Sigmoid colon (tissue), 7 donors: ENCODE results near the gene IFT172. TPM values are rescaled to one million over a fixed set of nuclear protein-coding genes. Genes with fewer than 3 reads are reported as not detected.

Experiments
- DNase-seq: peaks from one replicate; pipeline ENCODE4 v3.0.0-alpha.2; 2019
- H3K27ac ChIP-seq, 4 donors: fragments of 200-600 bp; sonication (generic); one replicate each; pipeline ENCODE4 v1.5.1; 2016 to 2019; ENCODE audit warnings: mild to moderate bottlenecking in 1 of 4
- H3K27me3 ChIP-seq, 3 donors: fragments of 200-600 bp; sonication (generic); one replicate each; pipeline ENCODE4 v1.5.1; 2019; ENCODE audit warnings: mild to moderate bottlenecking in 1 of 3
- H3K36me3 ChIP-seq, 4 donors: fragments of 200-600 bp; sonication (generic); one replicate each; pipeline ENCODE4 v1.5.1; 2016 to 2019
- H3K4me1 ChIP-seq, 4 donors: fragments of 200-600 bp; sonication (generic); one replicate each; pipeline ENCODE4 v1.5.1; 2017 to 2019
- H3K4me3 ChIP-seq, 4 donors: fragments of 200-600 bp; sonication (generic); one replicate each; pipeline ENCODE4 v1.5.1; 2017 to 2019; ENCODE audit warnings: mild to moderate bottlenecking in 2 of 4, moderate library complexity in 1 of 4
- H3K9me3 ChIP-seq, 4 donors: fragments of 200-600 bp in 3 of 4; sonication (generic) in 3 of 4; one replicate each; pipeline versions ENCODE4 v1.5.1 to v1.6.1; 2013 to 2019
- EP300 ChIP-seq, 4 donors: sonication (generic); formaldehyde crosslinking; IDR thresholded peaks; one replicate each; pipeline ENCODE4 v1.6.1; 2017; ENCODE audit warnings: antibody characterized with exemption in 4 of 4
- POLR2A ChIP-seq, 2 donors: fragments of 450-650 bp; IDR thresholded peaks; one replicate each; pipeline ENCODE4 v1.6.1; 2016; ENCODE audit warnings: antibody characterized with exemption in 2 of 2, mild to moderate bottlenecking in 2 of 2, moderate library complexity in 2 of 2
- POLR2AphosphoS5 ChIP-seq, 4 donors: sonication (generic); formaldehyde crosslinking; IDR thresholded peaks; one replicate each; pipeline ENCODE4 v1.6.1; 2017; ENCODE audit warnings: antibody characterized with exemption in 4 of 4
- WGBS, 2 donors: extraction: QIAGEN DNeasy Blood & Tissue Kit; methylation state at CpG; one replicate each; pipeline ENCODE4 v1.1.7; 2013; 5-methylcytosine and 5-hydroxymethylcytosine counted together
- intact Hi-C: fragments of 100-400 bp; cut with DNase I; formaldehyde crosslinking; loops from one replicate; pipeline ENCODE4 v1.15.1; 2023
- polyA plus RNA-seq, 3 donors: library from polyadenylated mRNA; stranded (reverse); fragments of 200-250 nt; gene quantifications; one replicate each; pipeline ENCODE4 v1.2.3, GENCODE V29; 2013
- small RNA-seq, 3 donors: library from RNA; depleted of rRNA; stranded (forward); fragments of <200 nt; gene quantifications; one replicate each; pipeline ENCODE3, GENCODE V24; 2016
- total RNA-seq, 4 donors: library from RNA; depleted of rRNA; stranded (reverse); fragments of >200 nt; gene quantifications; one replicate each; pipeline ENCODE4 v1.1.0, GENCODE V29; 2016
- TF ChIP-seq, protein P1 (sequence below), 4 experiments: fragments of 450-650 bp in 3 of 4; fragments of 200-600 bp in 1 of 4; IDR thresholded peaks; one replicate each; pipeline ENCODE4 v1.5.1; 2016 to 2019; ENCODE audit warnings: antibody characterized with exemption in 4 of 4, mild to moderate bottlenecking in 3 of 4, moderate library complexity in 2 of 4
- donor health status: healthy with polysubstance abuse.
- donor health status: Bipolar disorder and iron deficiency.
- donor health status: healthy.

Gene IFT172
- total and polyA plus RNA-seq, 7 donors = 25.7 to 139 (median 37.7) TPM

DNA sequence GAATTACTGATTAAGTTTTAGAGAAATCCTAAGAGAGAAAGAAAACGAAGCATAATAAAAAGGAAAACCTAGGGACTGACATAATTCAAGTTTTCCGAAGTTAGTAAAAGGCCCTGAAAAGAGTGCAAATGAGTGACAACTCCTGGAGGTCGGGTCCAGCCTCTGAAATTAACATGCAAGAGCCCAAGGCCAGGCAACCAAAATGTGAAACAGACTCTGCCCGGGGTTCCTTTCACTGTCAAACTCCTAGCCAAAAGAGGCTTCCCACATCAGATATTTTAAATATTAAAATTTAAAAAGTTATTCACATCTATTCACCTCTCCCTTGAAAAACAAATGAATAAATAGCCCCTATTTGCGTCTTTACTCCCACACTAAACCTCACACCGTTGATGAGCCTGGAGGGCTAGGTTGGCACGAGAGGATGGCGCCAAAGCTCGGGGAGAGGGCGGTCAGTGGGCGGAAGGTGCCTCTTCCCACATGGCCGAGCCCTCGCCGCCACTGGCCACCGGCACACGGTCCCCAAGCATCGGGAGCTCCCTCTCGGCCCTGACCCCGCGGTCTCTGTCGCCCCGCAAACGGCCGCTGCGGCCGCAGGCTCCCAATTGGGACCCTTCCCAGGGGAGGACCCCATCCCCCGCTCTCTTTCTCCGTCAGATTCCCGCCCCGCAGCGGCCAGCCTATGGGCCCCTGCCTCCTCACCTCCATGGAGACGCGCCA, 80.8 kb downstream of the IFT172 start:
- Histone ChIP-seq H3K36me3 (no peaks in the 10 kb centered on the region), H3K9me3 (no peaks in the 10 kb centered on the region), H3K4me1 (peaks cover 0 to 36% (median 22%) of the 10 kb centered on the region in 4 donors), H3K27ac (peak overlapping the region; percentile 73 to 93 (median 82)), H3K27me3 (no peaks in the 10 kb centered on the region), H3K4me3 (peak overlapping the region; percentile 57 to 98 (median 75))
- 1% methylated on average over 33 of the region's 33 CpGs for WGBS, 2 donors
- TF ChIP-seq EP300 (IDR thresholded peaks at IDR 0.05) (no peak), POLR2A (IDR thresholded peaks at IDR 0.05) (no peak), POLR2AphosphoS5 (IDR thresholded peaks at IDR 0.05) (no peak)
- TF ChIP-seq, protein P1, sequence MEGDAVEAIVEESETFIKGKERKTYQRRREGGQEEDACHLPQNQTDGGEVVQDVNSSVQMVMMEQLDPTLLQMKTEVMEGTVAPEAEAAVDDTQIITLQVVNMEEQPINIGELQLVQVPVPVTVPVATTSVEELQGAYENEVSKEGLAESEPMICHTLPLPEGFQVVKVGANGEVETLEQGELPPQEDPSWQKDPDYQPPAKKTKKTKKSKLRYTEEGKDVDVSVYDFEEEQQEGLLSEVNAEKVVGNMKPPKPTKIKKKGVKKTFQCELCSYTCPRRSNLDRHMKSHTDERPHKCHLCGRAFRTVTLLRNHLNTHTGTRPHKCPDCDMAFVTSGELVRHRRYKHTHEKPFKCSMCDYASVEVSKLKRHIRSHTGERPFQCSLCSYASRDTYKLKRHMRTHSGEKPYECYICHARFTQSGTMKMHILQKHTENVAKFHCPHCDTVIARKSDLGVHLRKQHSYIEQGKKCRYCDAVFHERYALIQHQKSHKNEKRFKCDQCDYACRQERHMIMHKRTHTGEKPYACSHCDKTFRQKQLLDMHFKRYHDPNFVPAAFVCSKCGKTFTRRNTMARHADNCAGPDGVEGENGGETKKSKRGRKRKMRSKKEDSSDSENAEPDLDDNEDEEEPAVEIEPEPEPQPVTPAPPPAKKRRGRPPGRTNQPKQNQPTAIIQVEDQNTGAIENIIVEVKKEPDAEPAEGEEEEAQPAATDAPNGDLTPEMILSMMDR (IDR thresholded peaks at IDR 0.05) = no peak
- DNase-seq = no peak
- intact Hi-C loops = loop anchor here (1.0 to 2.0 kb wide), 2 partner anchors 20 to 28 kb away; partner anchors contain the start of genes NRBP1 and ZNF513

DNA sequence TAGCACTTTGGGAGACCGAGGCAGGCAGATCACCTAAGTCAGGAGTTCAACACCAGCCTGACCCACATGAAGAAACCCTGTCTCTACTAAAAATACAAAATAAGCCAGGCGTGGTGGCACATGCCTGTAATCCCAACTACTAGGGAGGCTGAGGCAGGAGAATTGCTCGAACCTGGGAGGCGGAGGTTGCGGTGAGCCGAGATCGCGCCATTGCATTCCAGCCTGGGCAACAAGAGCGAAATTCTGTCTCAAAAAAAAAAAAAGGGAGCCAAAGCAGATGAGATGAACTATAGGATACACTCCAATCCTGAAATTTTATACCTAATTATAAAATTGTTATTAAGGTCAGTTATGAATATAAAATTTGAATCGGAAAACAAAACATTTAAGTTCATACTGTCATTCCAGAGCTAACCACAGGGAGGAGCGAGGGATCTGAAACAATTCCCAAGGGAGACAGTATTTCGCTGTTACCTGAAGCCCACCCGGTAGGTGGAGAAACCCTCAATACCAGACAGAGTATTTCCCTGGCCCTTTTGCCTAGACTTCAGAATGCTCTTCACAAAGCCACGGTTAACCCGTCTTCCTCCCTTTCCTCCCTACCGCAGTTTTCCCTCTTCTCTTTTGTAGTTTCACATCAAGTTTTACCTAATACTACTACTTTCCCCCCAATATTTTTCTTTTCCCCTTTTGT, 81.6 kb downstream of the IFT172 start:
- no peak for DNase-seq
- Histone ChIP-seq H3K27ac (peak overlapping the region in 2 of 4 donors; percentile 73 to 79), H3K27me3 (no peaks in the 10 kb centered on the region), H3K9me3 (no peaks in the 10 kb centered on the region), H3K4me1 (peaks cover 0 to 36% (median 22%) of the 10 kb centered on the region in 4 donors), H3K36me3 (no peaks in the 10 kb centered on the region), H3K4me3 (peak overlapping the region in 3 of 4 donors; percentile 57 to 90 (median 60))
- WGBS, 2 donors = 49 to 55% methylated on average over 16 of the region's 16 CpGs
- intact Hi-C loops = loop anchor here (2.0 kb wide), 1 partner anchor 27 kb away; the partner anchor contains the start of gene ZNF513
- no peak for TF ChIP-seq POLR2A (IDR thresholded peaks at IDR 0.05)
- TF ChIP-seq, protein P1 (IDR thresholded peaks at IDR 0.05) = peak; percentile 23 to 61 (median 54)

DNA sequence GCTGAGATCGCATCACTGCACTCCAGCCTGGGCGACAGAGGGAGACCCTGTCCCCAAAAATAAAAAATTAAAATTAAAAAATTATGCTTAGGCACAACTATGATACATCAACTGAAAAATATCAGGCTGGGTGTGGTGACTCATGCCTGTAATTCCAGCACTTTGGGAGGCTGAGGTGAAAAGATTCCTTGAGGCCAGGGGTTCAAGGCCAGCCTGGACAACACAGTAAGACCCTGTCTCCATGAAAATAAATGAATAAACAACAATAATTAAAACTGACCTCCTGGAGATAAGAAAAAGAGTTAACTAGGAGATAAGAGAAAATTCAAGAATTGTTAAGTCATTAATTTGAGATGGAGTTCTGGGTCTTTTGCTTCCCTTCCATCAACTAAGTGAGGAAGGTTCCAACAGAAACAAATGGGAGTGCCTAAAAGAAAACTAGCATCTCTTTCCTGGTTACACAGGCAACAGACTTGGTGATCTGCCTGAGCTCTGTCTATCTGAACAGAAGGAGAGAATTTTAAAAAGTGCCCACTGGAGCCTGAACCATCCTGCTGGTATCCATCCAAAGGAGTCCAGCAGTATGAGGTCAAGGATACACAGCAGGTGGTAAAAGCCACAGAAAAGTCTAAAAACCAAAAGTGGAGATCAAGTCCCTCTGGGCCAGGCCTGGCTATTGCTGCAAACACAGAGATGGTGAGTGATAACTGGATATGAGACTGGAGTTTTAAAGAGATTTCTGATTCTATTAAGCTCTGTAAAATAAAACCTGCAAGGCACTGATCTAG, 89.0 kb downstream of the IFT172 start:
- intact Hi-C loops = no loop called here
- Histone ChIP-seq H3K4me3 (no peak overlapping the region), H3K4me1 (no peaks in the 10 kb centered on the region), H3K36me3 (no peaks in the 10 kb centered on the region), H3K9me3 (no peaks in the 10 kb centered on the region), H3K27me3 (no peaks in the 10 kb centered on the region), H3K27ac (no peak overlapping the region)
- TF ChIP-seq, protein P1 (IDR thresholded peaks at IDR 0.05) = no peak
- TF ChIP-seq POLR2A (IDR thresholded peaks at IDR 0.05) = no peak
- TF ChIP-seq EP300 (IDR thresholded peaks at IDR 0.05) = no peak
- TF ChIP-seq POLR2AphosphoS5 (IDR thresholded peaks at IDR 0.05) = no peak
- 98 to 99% methylated on average over 2 of the region's 2 CpGs for WGBS, 2 donors
- no peak for DNase-seq

DNA sequence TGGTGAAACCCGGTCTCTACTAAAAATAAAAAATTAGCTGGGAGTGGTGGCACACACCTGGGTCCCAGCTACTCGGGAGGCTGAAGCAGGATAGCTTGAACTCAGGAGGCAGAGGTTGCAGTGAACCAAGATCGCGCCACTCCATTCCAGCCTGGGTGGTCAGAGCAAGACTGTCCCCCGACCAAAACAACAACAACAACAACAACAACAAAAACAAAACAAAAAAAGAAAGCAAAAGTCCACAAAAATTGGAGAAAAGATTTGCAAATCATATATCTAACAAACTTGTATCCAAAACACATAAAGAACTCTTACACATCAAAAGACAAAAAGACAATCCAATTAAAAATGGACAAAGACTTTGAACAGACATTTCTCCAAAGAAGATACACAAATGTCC, 90.6 kb downstream of the IFT172 start:
- no peak for DNase-seq
- WGBS, 2 donors = 94% methylated on average over 5 of the region's 5 CpGs

More for the DNA sequence above, 90.6 kb downstream of the IFT172 start:
- Histone ChIP-seq H3K27me3 (no peaks in the 10 kb centered on the region), H3K27ac (no peak overlapping the region), H3K9me3 (no peaks in the 10 kb centered on the region), H3K36me3 (no peaks in the 10 kb centered on the region), H3K4me3 (no peak overlapping the region), H3K4me1 (no peaks in the 10 kb centered on the region)
- TF ChIP-seq, protein P1 (IDR thresholded peaks at IDR 0.05) = no peak
- no peak for TF ChIP-seq POLR2A (IDR thresholded peaks at IDR 0.05)
- no peak for TF ChIP-seq POLR2AphosphoS5 (IDR thresholded peaks at IDR 0.05)
- TF ChIP-seq EP300 (IDR thresholded peaks at IDR 0.05) = no peak
- intact Hi-C loops = no loop called here

Small RNAs within 50 kb of the gene (small RNA-seq; reads per million reads assigned to genes)
- gene RNU6-986P = 0 reads per million in 3 donors

Other genes starting within 250 kb of the IFT172 start
- 1 to 10 TPM in 1 of 4 donors, under 1 TPM in 2, not detected in 1; 0.28 to 1.1 (median 0.68) TPM for gene SLC30A3, start 226.7 kb downstream of the IFT172 start, total RNA-seq
- under 1 TPM in 2 of 3 donors, not detected in 1; 0.10 to 0.60 TPM for gene SLC30A3, start 226.7 kb downstream of the IFT172 start, polyA plus RNA-seq
- 1 to 10 TPM in 1 of 4 donors, under 1 TPM in 1, not detected in 2; 0.71 to 1.7 TPM for gene DNAJC5G, start 214.3 kb downstream of the IFT172 start, total RNA-seq
- gene DNAJC5G, start 214.3 kb downstream of the IFT172 start, polyA plus RNA-seq = not detected
- gene TRIM54, start 207.3 kb downstream of the IFT172 start, total RNA-seq = under 1 TPM in 1 of 4 donors, not detected in 3; 0.41 TPM
- under 1 TPM in 2 of 3 donors, not detected in 1; 0.16 to 0.46 TPM for gene TRIM54, start 207.3 kb downstream of the IFT172 start, polyA plus RNA-seq
- gene UCN, start 181.3 kb downstream of the IFT172 start, total RNA-seq = 1 to 10 TPM in 3 of 4 donors, under 1 TPM in 1; 0.71 to 6.5 (median 2.8) TPM
- under 1 TPM in 1 of 3 donors, not detected in 2; 0.89 TPM for gene UCN, start 181.3 kb downstream of the IFT172 start, polyA plus RNA-seq
- gene MPV17, start 166.6 kb downstream of the IFT172 start, total RNA-seq = 10 to 100 TPM; 48.1 to 68.6 (median 61.1) TPM
- 10 to 100 TPM; 22.2 to 61.8 (median 28.7) TPM for gene MPV17, start 166.6 kb downstream of the IFT172 start, polyA plus RNA-seq
- gene GTF3C2, start 133.0 kb downstream of the IFT172 start, total RNA-seq = 10 to 100 TPM; 23.3 to 46.5 (median 28.9) TPM
- 10 to 100 TPM; 28.8 to 33.4 (median 31.9) TPM for gene GTF3C2, start 133.0 kb downstream of the IFT172 start, polyA plus RNA-seq
- 10 to 100 TPM; 41.5 to 64.2 (median 54.8) TPM for gene EIF2B4, start 119.4 kb downstream of the IFT172 start, total RNA-seq
- 10 to 100 TPM; 26.4 to 31.4 (median 28.0) TPM for gene EIF2B4, start 119.4 kb downstream of the IFT172 start, polyA plus RNA-seq
- 100 to 1,000 TPM in 1 of 4 donors, 10 to 100 TPM in 3; 71.2 to 102 (median 98.1) TPM for gene SNX17, start 119.1 kb downstream of the IFT172 start, total RNA-seq
- 10 to 100 TPM; 70.5 to 92.4 (median 78.1) TPM for gene SNX17, start 119.1 kb downstream of the IFT172 start, polyA plus RNA-seq
- gene ZNF513, start 109.0 kb downstream of the IFT172 start, total RNA-seq = 1 to 10 TPM; 5.0 to 8.7 (median 7.2) TPM
- 10 to 100 TPM; 15.7 to 27.5 (median 20.4) TPM for gene ZNF513, start 109.0 kb downstream of the IFT172 start, polyA plus RNA-seq
- 10 to 100 TPM; 40.8 to 48.3 (median 44.5) TPM for gene PPM1G, start 80.2 kb downstream of the IFT172 start, total RNA-seq
- 10 to 100 TPM; 42.0 to 93.4 (median 47.4) TPM for gene PPM1G, start 80.2 kb downstream of the IFT172 start, polyA plus RNA-seq
- gene NRBP1, start 61.1 kb downstream of the IFT172 start, total RNA-seq = 10 to 100 TPM; 78.5 to 93.5 (median 86.4) TPM
- 10 to 100 TPM; 60.8 to 72.8 (median 72.7) TPM for gene NRBP1, start 61.1 kb downstream of the IFT172 start, polyA plus RNA-seq
- gene KRTCAP3, start 47.4 kb downstream of the IFT172 start, total RNA-seq = under 1 TPM in 1 of 4 donors, not detected in 3; 0.54 TPM
- gene KRTCAP3, start 47.4 kb downstream of the IFT172 start, polyA plus RNA-seq = 10 to 100 TPM; 33.0 to 93.5 (median 46.5) TPM
- gene FNDC4, start 5.5 kb upstream of the IFT172 start, total RNA-seq = 1 to 10 TPM; 6.1 to 6.8 (median 6.6) TPM
- gene FNDC4, start 5.5 kb upstream of the IFT172 start, polyA plus RNA-seq = 1 to 10 TPM in 2 of 3 donors, under 1 TPM in 1; 0.69 to 4.9 (median 4.8) TPM
- 1 to 10 TPM in 1 of 4 donors, not detected in 3; 1.1 TPM for gene GCKR, start 7.1 kb upstream of the IFT172 start, total RNA-seq
- gene GCKR, start 7.1 kb upstream of the IFT172 start, polyA plus RNA-seq = under 1 TPM in 1 of 3 donors, not detected in 2; 0.32 TPM
- gene ZNF512, start 93.3 kb upstream of the IFT172 start, total RNA-seq = 10 to 100 TPM; 30.7 to 44.3 (median 39.4) TPM
- 10 to 100 TPM in 1 of 3 donors, 1 to 10 TPM in 2; 3.9 to 13.8 (median 6.6) TPM for gene ZNF512, start 93.3 kb upstream of the IFT172 start, polyA plus RNA-seq
- 1 to 10 TPM; 3.8 to 8.6 (median 8.0) TPM for gene CCDC121, start 139.3 kb upstream of the IFT172 start, total RNA-seq
- 1 to 10 TPM; 1.6 to 2.4 (median 1.7) TPM for gene CCDC121, start 139.3 kb upstream of the IFT172 start, polyA plus RNA-seq
- gene GPN1, start 139.3 kb upstream of the IFT172 start, total RNA-seq = 10 to 100 TPM; 15.2 to 24.4 (median 21.0) TPM
- 10 to 100 TPM; 28.0 to 31.2 (median 31.0) TPM for gene GPN1, start 139.3 kb upstream of the IFT172 start, polyA plus RNA-seq
- gene SUPT7L, start 173.9 kb upstream of the IFT172 start, total RNA-seq = 10 to 100 TPM; 19.0 to 27.1 (median 22.5) TPM
- 10 to 100 TPM in 1 of 3 donors, 1 to 10 TPM in 2; 7.2 to 22.8 (median 8.4) TPM for gene SUPT7L, start 173.9 kb upstream of the IFT172 start, polyA plus RNA-seq
- gene SLC4A1AP, start 174.1 kb upstream of the IFT172 start, total RNA-seq = 10 to 100 TPM; 16.0 to 21.4 (median 18.6) TPM
- 10 to 100 TPM; 10.2 to 15.7 (median 11.3) TPM for gene SLC4A1AP, start 174.1 kb upstream of the IFT172 start, polyA plus RNA-seq